HepG2 (cell line): ENCODE measurements around the gene OMA1. TPM values are rescaled to one million over a fixed set of nuclear protein-coding genes. Genes with fewer than 3 reads are reported as not detected.
"Not testable (repeated sequence)": the region's sequence is repeated elsewhere in the genome, so short reads cannot be mapped to it uniquely, and the experiment has no call there.

Source experiments
- ATAC-seq: fragments of 200-7000 bp; cut with Tn5 transposase; 3 replicates; pipeline ENCODE4 v1.9.1; 2020; ENCODE audit warnings: mild to moderate bottlenecking, moderate library complexity
- BruUV-seq: library from RNA; stranded (reverse); fragments of 400-500 nt; replicated peaks from 2 replicates; lab custom pipeline; 2021; lab: Mats Ljungman, UMichigan
- CTCF ChIA-PET: fragments of 300-600 bp; formaldehyde crosslinking; extraction: SDS; loops from one replicate; lab custom pipeline; 2021; ENCODE audit warnings: low total read pairs, inconsistent platforms, low intra/inter-chr PET ratio; lab: Yijun Ruan, JAX
- POLR2A ChIA-PET: fragments of 350-600 bp; sonication (Branson Sonifier 250); formaldehyde crosslinking; loops from one replicate; lab custom pipeline; 2020; ENCODE audit warnings: antibody characterized with exemption, inconsistent platforms; lab: Yijun Ruan, JAX
- DNase-seq: peaks from one replicate; pipeline ENCODE4 v3.0.0-alpha.2; 2015; ENCODE audit warnings: low spot score
- FAIRE-seq: peaks from 3 replicates; lab custom pipeline; 2011; peaks lifted over from hg19 to GRCh38; lab: Jason Lieb, UNC
- H2AFZ ChIP-seq: one replicate; pipeline ENCODE4 v1.6.1; 2011; ENCODE audit warnings: low read length, inconsistent platforms
- H3K27ac ChIP-seq: fragments of 300-600 bp; 3 replicates; pipeline ENCODE4 v1.8.0; 2011; ENCODE audit warnings: mixed run types, mild to moderate bottlenecking, mixed read lengths, low read length, inconsistent platforms; ENCODE audit not compliant: insufficient read depth; ENCODE audit errors: extremely low read length
- H3K27me3 ChIP-seq, 2 experiments: fragments of 200-600 bp in 1 of 2; 2 replicates in 1 of 2; 3 replicates in 1 of 2; pipeline versions ENCODE4 v1.6.0 to v1.8.0; 2011; ENCODE audit warnings: low read length in 2 of 2, mild to moderate bottlenecking in 2 of 2, moderate library complexity in 2 of 2, inconsistent platforms in 1 of 2; ENCODE audit not compliant: insufficient read depth in 2 of 2, control insufficient read depth in 1 of 2
- H3K36me3 ChIP-seq, 2 experiments: fragments of 200-600 bp in 1 of 2; replicated peaks in 1 of 2; 2 replicates in 1 of 2; 3 replicates in 1 of 2; pipeline versions ENCODE4 v1.5.1 to v1.8.0; 2011; ENCODE audit warnings: low read length in 2 of 2, inconsistent platforms in 1 of 2; ENCODE audit not compliant: insufficient read depth in 2 of 2, control insufficient read depth in 1 of 2
- H3K4me1 ChIP-seq: 2 replicates; pipeline ENCODE4 v1.5.1; 2012; ENCODE audit warnings: low read length, inconsistent platforms; ENCODE audit not compliant: insufficient read depth
- H3K4me2 ChIP-seq: 2 replicates; pipeline ENCODE4 v1.6.0; 2011; ENCODE audit warnings: low read depth, low read length, inconsistent platforms
- H3K4me3 ChIP-seq, 3 experiments: fragments of 200-600 bp in 1 of 3; sonication (generic), shearing (Covaris generic) in 1 of 3; replicated peaks in 1 of 3; 2 replicates each; pipeline ENCODE4 v1.5.1; 2011 to 2016; ENCODE audit warnings: low read length in 3 of 3, inconsistent platforms in 2 of 3, low read depth in 2 of 3, mild to moderate bottlenecking in 2 of 3, control low read depth in 1 of 3, mixed read lengths in 1 of 3; ENCODE audit not compliant: insufficient read depth in 1 of 3
- H3K79me2 ChIP-seq: one replicate; pipeline ENCODE4 v1.6.1; 2011; ENCODE audit warnings: low read length, inconsistent platforms; ENCODE audit not compliant: insufficient read depth
- H3K9ac ChIP-seq: 2 replicates; pipeline ENCODE4 v1.6.0; 2011; ENCODE audit warnings: mild to moderate bottlenecking, low read depth, low read length, inconsistent platforms; ENCODE audit not compliant: insufficient read depth
- H3K9me3 ChIP-seq: 2 replicates; pipeline ENCODE4 v1.5.1; 2012; ENCODE audit warnings: mild to moderate bottlenecking, low read length
- H4K20me1 ChIP-seq: 2 replicates; pipeline ENCODE4 v1.6.0; 2011; ENCODE audit warnings: inconsistent platforms, mild to moderate bottlenecking, low read length, moderate library complexity; ENCODE audit not compliant: insufficient read depth
- IRF2 ChIP-seq: IDR thresholded peaks from 2 replicates; pipeline ENCODE4 v1.6.1; 2018; ENCODE audit warnings: missing genetic modification reagents, missing compliant biosample characterization
- WGBS: methylation state at CpG from one replicate; pipeline ENCODE4 v1.1.6; 2017; ENCODE audit warnings: low lambda C conversion rate; 5-methylcytosine and 5-hydroxymethylcytosine counted together
- in situ Hi-C: cut with HindIII; loops from 2 replicates; pipeline ENCODE4 v1.10.0; 2017; ENCODE audit warnings: low pct_unique_long_range_greater_than_20kb; ENCODE audit not compliant: extremely low pct_ligation_motif_present
- intact Hi-C: fragments of 100-400 bp; cut with micrococcal nuclease; formaldehyde crosslinking; loops from one replicate; pipeline ENCODE4 v1.10.0; 2022; ENCODE audit not compliant: unreplicated experiment
- polyA plus RNA-seq, 8 experiments: library from polyadenylated mRNA; depleted of rRNA in 3 of 8; stranded (reverse) in 7 of 8; unstranded in 1 of 8; fragments of >200 nt; fragmentation: Illumina TruSeq in 4 of 8; extraction: Trizol in 4 of 8; gene quantifications; 2 replicates each; pipeline versions ENCODE4 v1.2.1 to v1.2.3, GENCODE V29; 2011 to 2016; ENCODE audit warnings: low read depth in 4 of 8, missing spikeins in 1 of 8, mixed read lengths in 1 of 8; ENCODE audit not compliant: insufficient read depth in 1 of 8
- total RNA-seq, 5 experiments: library from RNA; depleted of rRNA; stranded (reverse); fragments of >200 nt; fragmentation: Illumina TruSeq; extraction: Trizol; gene quantifications; 2 replicates each; pipeline ENCODE4 v1.2.3, GENCODE V29; 2016; ENCODE audit warnings: low read depth in 1 of 5
- TF ChIP-seq, protein P1 (sequence below): sonication (generic); formaldehyde crosslinking; IDR thresholded peaks from 2 replicates; pipeline ENCODE4 v1.4.0; 2020; ENCODE audit warnings: missing genetic modification reagents

The OMA1 gene
- total and polyA plus RNA-seq, 2 of the 13 experiments (the other 11 are each of a cell fraction or from before 2014, with no cell fraction given) = 7.0 to 26.9 TPM

DNA sequence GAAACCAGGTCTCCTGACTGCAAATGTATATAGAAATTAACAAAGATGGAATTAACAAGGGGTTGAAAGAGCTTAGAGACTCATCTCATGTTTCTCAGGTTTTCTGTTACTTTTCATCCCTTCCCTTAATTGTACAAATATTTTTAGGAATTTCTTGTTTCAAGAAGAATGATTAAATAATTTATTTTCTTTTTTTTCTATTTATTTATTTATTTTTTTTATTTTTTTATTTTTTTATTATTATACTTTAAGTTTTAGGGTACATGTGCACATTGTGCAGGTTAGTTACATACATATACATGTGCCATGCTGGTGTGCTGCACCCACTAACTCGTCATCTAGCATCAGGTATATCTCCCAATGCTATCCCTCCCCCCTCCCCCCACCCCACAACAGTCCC is 35.6 kb upstream of the OMA1 start:
- H3K27ac ChIP-seq, H3K9me3 ChIP-seq, DNase-seq, CTCF ChIA-PET, H2AFZ ChIP-seq, intact Hi-C loops, in situ Hi-C loops, FAIRE-seq, POLR2A ChIA-PET, H3K4me3 ChIP-seq, H3K27me3 ChIP-seq, H3K79me2 ChIP-seq, BruUV-seq, H4K20me1 ChIP-seq, H3K9ac ChIP-seq, H3K4me2 ChIP-seq, ATAC-seq, H3K36me3 ChIP-seq: not testable (repeated sequence)
- H3K4me1 ChIP-seq = peaks cover 16% of the 10 kb centered on the region
- WGBS = 14% methylated on average over 1 of the region's 1 CpG

DNA sequence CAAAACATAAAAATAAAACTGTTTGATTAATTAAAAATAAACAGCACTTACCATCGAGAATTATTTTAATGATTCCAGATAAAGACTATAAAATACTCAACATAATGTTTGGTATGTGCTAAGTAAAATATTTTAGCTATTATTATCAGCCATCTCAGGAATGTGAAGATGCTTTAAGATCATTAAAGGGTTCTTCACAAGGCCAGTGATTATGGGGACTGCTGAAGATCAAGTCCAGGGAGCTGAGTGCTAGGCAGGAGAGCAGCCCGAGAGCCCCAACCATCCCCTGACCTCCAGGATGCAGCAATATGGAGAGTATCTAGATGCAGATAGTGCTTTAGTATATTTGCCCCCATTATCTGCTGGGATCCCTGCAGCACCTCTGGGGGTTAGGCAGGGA is 35.1 kb upstream of the OMA1 start:
- no peak for FAIRE-seq
- Histone ChIP-seq H3K9me3 (no peaks in the 10 kb centered on the region), H4K20me1 (no peaks in the 10 kb centered on the region), H3K27ac (no peak overlapping the region), H3K36me3 (no peaks in the 10 kb centered on the region), H3K4me1 (peaks cover 16% of the 10 kb centered on the region), H3K9ac (no peak overlapping the region), H3K79me2 (no peaks in the 10 kb centered on the region), H2AFZ (no peak overlapping the region), H3K4me2 (no peak overlapping the region), H3K27me3 (peaks cover 0 to 3% of the 10 kb centered on the region in 2 experiments; a peak in 2 of 5 replicates), H3K4me3 (no peak overlapping the region)
- no TSS peak for BruUV-seq
- DNase-seq = no peak
- intact Hi-C loops (no loop called here), in situ Hi-C loops (no loop called here)
- under 1% methylated on average over 2 of the region's 2 CpGs for WGBS
- ChIA-PET POLR2A (no interaction called here), CTCF (no interaction called here)
- no peak for ATAC-seq
- TF ChIP-seq IRF2 (CRISPR knock-in tag) = no peak
- TF ChIP-seq, protein P1, sequence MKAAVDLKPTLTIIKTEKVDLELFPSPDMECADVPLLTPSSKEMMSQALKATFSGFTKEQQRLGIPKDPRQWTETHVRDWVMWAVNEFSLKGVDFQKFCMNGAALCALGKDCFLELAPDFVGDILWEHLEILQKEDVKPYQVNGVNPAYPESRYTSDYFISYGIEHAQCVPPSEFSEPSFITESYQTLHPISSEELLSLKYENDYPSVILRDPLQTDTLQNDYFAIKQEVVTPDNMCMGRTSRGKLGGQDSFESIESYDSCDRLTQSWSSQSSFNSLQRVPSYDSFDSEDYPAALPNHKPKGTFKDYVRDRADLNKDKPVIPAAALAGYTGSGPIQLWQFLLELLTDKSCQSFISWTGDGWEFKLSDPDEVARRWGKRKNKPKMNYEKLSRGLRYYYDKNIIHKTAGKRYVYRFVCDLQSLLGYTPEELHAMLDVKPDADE = no peak
- TF ChIP-seq, all 625 proteins: peak for 0
